NCI-H2107 treated with DMSO at 0.1 percent for 48 hours (cell line): ENCODE results near the gene VRK2.
"Not testable (repeated sequence)": the region's sequence is repeated elsewhere in the genome, so short reads cannot be mapped to it uniquely, and the experiment has no call there.

ENCODE experiments used
- DNase-seq: peaks from one replicate; lab custom pipeline; 2025; ENCODE audit not compliant: unreplicated experiment; lab: John Stamatoyannopoulos, UW

Gene VRK2

DNA sequence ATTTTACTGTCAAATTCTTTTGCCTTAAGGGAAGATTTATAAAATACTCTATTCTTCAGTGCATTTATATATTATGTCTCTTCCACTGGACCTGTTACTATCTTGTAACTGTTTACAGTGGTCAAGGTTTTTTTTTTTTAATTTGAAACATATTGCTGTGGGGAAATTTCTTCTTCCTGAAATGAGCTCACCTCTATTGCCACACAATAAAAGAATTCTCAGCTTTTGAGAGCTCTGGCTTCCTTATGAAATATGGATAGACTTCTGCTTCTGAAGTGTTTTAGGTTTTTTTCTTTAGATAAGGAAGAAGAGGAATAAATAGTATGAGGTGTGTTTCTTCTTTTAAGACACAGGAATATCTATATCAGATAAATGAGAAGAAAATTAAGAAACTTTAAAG, 7.7 kb downstream of the VRK2 start:
- DNase-seq, result no peak

DNA sequence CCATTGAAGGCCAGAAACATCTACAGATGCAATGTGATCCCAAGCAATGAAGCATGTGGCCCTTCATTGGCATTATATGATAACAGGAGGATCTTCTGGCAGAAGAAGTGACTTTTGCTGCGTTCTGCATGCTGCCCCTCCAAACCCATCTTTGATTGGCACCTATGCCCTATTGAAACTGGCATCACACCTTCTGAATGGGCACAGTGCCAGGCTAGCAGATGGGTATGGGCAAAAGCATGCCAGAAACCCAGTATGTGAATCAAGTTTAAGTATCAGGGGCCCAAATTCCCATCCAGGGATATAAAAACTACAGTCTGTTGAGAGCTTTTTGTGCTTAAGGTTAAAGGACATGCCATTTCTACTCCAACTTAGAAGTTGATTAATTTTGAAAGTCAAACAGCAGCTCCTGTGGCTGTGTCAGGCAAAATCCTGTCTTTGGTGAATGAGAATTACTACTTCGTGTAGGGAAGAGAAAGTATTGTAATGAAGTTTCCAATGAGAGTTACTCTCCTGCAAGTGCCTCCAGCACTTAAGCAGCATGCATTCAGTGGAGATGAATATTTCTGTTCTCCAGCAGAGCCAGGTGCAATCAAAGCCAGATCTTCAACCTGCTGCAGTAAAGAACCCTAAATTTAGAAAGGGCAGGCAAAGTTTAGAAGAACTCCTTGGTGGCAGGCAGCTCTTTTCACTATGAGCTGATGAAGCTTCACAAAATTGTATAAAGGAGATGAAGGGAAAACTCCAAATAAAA, 8.6 kb downstream of the VRK2 start:
- no peak for DNase-seq

DNA sequence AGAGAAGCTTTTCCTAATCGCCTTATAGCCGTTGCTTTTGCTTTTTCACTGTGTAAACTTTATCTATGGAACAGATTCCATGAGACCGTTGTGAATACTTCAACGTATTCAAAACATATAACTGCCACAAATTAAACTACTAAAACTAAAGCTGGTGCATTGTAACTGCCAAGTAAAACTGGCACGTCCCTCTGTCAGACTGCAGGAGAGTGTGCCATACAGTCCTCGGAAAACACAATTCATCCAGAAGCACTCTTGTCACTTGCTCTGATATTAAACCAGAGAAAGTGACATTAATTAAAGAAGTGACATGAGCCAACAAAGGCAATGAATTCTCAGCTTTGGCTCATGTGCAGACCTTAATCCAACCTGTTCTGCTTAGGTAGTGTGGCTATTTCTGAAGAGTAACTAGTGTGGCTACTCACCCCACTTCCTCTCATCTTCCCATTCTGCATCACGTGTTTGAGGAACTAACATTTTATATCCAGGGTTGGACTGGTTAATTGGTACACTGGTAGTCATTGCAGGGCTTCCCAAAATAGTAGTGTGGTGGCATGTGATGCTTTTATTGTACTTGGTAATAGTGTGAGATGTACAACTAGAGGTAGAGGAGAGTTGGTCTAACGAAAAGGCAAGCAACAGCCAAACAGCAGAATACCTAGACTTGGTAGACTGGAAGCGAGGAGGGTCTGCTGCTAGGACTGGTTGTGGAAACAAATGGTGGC, 9.7 kb downstream of the VRK2 start:
- no peak for DNase-seq

- DNase-seq, result no peak
Measured at GRCh38 chr2:58057707-58058530, 11.3 kb downstream of the VRK2 start.

- no peak for DNase-seq
Measured at GRCh38 chr2:58063641-58064040, 17.0 kb downstream of the VRK2 start.

DNA sequence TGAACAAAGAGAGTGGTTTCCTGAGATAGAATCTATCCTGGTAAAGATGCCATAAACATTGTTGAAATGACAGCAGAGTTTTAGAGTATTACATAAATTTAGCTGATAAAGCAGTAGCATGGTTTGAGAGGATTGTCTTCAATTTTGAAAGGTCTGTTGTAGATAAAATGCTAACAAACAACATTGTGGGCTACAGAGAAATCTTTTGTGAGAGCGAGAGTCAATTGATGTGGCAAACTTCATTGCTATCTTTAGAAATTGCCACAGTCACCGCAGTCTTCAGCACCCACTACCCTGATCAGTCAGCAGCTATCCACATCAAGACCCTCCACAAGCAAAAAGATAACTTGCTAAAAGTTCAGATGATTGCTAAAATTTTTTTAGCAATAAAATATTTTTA, 17.5 kb downstream of the VRK2 start:
- no peak for DNase-seq

GRCh38 chr2:58065248-58065647, 18.6 kb downstream of the VRK2 start:
- DNase-seq, result no peak

- DNase-seq, result no peak
Measured at GRCh38 chr2:58067001-58067400, 20.4 kb downstream of the VRK2 start.

GRCh38 chr2:58070765-58071164, 24.2 kb downstream of the VRK2 start:
- no peak for DNase-seq

GRCh38 chr2:58072102-58072501, 25.5 kb downstream of the VRK2 start:
- no peak for DNase-seq

DNA sequence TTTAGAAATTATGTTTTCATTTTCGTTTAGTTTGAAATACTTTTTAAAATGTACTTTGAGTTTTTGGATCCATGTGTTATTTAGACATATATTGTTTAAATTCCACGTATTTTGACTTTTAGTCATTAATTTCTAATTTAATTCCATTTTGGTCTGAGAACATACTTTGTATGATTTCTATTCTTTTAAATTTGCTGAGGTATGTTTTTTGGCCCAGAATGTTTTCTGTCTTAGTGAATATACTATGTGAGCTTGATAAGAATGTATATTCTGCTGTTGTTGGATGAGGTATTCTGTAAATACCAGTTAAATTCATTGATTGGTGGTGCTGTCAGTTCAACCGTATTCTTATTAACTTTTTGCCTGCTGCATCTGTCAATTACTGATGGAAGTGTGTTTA, 26.4 kb downstream of the VRK2 start:
- no peak for DNase-seq

- no peak for DNase-seq
Measured at GRCh38 chr2:58073751-58074150, 27.1 kb downstream of the VRK2 start.

- no peak for DNase-seq
Measured at GRCh38 chr2:58081000-58081399, 34.4 kb downstream of the VRK2 start.

DNA sequence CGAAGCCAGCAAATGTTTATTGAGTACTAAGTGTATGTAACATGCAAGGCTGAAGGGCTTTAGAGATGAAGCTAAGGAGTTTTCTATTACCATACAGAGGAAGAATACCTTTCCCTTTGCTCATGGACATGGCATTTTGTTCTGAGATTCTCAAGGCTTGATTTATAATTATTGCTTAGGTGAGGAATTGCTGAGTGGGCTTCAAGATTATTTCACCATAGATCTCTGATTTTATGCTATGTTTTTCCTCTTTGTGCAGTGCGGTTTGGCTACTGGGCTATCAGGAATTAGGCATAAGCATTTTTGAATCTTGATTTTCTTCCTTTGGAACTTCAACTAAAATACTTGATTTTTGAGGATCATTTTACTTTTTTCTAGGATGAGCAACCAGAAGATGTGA, 42.5 kb downstream of the VRK2 start:
- DNase-seq, result no peak

DNA sequence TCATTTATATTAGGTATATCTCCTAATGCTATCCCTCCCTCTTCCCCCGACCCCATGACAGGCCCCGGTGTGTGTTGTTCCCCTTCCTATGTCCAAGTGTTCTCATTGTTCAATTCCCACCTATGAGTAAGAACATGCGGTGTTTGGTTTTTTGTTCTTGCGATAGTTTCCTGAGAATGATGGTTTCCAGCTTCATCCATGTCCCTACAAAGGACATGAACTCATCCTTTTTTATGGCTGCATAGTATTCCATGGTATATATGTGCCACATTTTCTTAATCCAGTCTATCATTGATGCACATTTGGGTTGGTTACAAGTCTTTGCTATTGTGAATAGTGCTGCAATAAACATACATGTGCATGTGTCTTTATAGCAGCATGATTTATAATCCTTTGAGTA, 46.2 kb downstream of the VRK2 start:
- not testable (repeated sequence) for DNase-seq

DNA sequence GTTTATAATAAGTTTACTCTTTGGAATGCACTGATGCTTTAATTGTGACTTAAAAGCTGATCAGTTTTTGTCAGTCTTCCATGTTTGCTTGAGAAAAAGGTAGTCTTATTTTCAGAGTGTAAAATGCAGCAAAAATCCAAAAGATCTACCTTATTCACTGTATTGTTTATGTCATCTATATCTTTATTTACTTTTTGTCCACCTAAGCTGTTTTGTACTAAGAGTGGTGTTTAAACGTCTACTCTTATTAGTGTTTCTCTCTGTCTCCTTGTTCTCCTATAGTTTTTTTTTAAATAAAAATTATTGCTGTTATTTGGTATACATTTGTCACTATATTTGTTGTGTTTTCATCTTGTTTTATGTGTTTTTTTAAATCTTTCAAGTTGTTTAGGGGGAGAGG, 50.4 kb downstream of the VRK2 start:
- no peak for DNase-seq

- no peak for DNase-seq
Measured at GRCh38 chr2:58098254-58099095, 51.9 kb downstream of the VRK2 start.

DNA sequence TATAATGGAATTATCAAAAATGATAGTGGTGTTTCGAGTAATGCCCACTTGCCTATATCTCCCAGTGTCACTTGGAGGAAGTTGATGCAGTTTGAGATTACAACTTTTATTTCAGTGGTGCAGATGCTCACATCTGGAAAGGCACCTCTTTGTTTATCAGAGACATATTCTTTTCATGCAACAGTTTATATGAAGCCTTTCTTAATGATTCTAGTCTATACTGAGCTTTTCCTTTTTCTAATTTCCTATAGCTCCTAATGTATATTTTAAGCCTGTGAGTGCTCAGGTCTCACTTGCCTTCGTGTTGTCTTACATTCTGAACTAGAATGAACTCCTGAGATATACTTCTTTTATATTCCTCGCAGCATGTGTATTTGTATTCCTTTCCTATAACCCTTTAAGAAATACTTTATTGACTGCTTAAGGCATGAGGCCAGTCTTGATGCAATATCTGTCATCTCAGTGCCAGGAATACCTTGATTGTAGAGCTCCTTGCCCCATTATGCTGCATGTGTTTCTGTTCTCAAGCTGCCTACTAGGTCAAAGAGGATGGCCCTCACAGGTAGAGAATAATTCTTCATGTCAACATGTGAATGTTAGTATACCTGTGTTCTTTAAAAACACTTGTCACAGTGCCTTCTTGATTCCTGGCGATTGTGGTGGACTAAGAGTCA, 52.6 kb downstream of the VRK2 start:
- no peak for DNase-seq

DNA sequence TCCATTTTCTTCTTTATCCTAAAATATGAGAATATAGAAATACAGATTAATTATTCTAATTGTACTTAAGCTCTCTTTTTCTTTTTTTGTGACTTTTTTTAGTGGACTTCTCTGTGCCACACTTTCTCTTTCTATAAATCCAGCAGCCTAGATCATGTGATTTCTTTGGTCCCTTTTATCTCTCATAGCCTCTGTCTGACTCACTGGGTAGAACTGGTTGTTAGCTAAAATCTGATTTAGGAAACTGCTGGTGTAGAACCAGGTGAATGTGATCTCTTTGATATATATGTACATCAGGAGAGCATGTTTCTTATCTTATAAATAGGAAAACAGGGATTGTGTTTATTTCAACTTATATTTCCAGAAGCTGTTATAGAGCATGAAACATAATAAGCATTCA, 54.9 kb downstream of the VRK2 start:
- no peak for DNase-seq

- DNase-seq, result no peak
Measured at GRCh38 chr2:58106896-58107295, 60.3 kb downstream of the VRK2 start.
